Neural progenitor cell (in vitro differentiated cells): ENCODE measurements around the gene SIAH3.

Experiments
- EZH2 ChIP-seq: fragments of 200-600 bp; sonication (generic); IDR thresholded peaks from 2 replicates; pipeline ENCODE4 v1.6.1; 2017; ENCODE audit warnings: antibody characterized with exemption, mild to moderate bottlenecking, moderate library complexity
- EZH2phosphoT487 ChIP-seq: fragments of 200-600 bp; sonication (generic); IDR thresholded peaks from 2 replicates; pipeline ENCODE4 v1.6.1; 2017; ENCODE audit warnings: antibody characterized with exemption
- TF ChIP-seq, protein P1 (sequence below): fragments of 200-600 bp; sonication (generic); IDR thresholded peaks from 2 replicates; pipeline ENCODE4 v1.5.1; 2017; ENCODE audit warnings: antibody characterized with exemption, mild to moderate bottlenecking

DNA sequence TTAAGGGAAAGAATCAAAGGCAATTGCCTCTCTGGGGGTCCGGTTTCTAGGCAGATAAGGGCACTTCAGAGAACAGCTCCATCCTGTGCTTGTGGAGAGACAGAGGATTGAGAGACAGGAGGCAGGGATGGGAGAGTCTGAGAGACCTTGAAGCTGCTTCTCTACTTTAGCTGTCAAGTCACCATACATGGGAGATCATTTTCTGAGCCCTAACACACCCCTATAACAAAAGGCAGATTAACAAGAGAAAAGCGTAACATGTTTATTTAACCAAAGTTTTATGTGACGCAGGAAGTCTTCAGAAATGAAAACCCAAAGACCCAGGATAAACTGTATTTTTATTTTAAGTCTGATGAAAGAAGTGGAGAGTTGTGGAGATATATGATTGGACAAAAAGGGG lies 101.0 kb downstream of the SIAH3 start:
- TF ChIP-seq EZH2 = no peak
- TF ChIP-seq, protein P1, sequence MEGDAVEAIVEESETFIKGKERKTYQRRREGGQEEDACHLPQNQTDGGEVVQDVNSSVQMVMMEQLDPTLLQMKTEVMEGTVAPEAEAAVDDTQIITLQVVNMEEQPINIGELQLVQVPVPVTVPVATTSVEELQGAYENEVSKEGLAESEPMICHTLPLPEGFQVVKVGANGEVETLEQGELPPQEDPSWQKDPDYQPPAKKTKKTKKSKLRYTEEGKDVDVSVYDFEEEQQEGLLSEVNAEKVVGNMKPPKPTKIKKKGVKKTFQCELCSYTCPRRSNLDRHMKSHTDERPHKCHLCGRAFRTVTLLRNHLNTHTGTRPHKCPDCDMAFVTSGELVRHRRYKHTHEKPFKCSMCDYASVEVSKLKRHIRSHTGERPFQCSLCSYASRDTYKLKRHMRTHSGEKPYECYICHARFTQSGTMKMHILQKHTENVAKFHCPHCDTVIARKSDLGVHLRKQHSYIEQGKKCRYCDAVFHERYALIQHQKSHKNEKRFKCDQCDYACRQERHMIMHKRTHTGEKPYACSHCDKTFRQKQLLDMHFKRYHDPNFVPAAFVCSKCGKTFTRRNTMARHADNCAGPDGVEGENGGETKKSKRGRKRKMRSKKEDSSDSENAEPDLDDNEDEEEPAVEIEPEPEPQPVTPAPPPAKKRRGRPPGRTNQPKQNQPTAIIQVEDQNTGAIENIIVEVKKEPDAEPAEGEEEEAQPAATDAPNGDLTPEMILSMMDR = no peak
- TF ChIP-seq EZH2phosphoT487 = no peak
